ENCODE measurements around the gene URAD. TPM values are rescaled to one million over a fixed set of nuclear protein-coding genes. Genes with fewer than 3 reads are reported as not detected.
"Not testable (repeated sequence)": the region's sequence is repeated elsewhere in the genome, so short reads cannot be mapped to it uniquely, and the experiment has no call there.

URAD gene
- total RNA-seq, 2 donors from 2014 or later, result not detected

DNA sequence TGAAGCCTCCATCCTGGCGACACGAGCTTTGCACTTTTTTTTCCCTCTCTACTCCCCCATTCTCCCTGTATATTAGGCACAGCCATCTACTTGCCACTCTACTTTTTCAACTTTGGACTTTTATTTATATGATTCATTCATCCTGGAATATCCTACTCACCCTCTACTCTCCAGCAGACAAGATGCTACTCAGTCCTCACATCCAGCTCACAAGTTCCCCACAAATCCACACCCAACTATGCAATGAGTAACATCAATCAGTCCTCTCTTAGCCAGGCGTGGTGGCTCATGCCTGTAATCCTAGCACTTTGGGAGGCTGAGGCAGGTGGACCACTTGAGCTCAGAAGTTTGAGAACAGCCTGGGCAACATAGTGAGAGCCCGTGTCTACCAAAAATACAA is 23.9 kb upstream of the URAD start:
- no peak for DNase-seq
- no peak for ATAC-seq
- no peaks in the 10 kb centered on the region for H3K4me1 ChIP-seq
- H3K4me3 ChIP-seq, result no peak overlapping the region
- WGBS, 2 donors, result 63 to 82% methylated on average over 4 of the region's 4 CpGs
- H3K27me3 ChIP-seq, result no peaks in the 10 kb centered on the region
- TF ChIP-seq, protein P1, sequence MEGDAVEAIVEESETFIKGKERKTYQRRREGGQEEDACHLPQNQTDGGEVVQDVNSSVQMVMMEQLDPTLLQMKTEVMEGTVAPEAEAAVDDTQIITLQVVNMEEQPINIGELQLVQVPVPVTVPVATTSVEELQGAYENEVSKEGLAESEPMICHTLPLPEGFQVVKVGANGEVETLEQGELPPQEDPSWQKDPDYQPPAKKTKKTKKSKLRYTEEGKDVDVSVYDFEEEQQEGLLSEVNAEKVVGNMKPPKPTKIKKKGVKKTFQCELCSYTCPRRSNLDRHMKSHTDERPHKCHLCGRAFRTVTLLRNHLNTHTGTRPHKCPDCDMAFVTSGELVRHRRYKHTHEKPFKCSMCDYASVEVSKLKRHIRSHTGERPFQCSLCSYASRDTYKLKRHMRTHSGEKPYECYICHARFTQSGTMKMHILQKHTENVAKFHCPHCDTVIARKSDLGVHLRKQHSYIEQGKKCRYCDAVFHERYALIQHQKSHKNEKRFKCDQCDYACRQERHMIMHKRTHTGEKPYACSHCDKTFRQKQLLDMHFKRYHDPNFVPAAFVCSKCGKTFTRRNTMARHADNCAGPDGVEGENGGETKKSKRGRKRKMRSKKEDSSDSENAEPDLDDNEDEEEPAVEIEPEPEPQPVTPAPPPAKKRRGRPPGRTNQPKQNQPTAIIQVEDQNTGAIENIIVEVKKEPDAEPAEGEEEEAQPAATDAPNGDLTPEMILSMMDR (IDR thresholded peaks at IDR 0.05), result no peak
- TF ChIP-seq POLR2A (IDR thresholded peaks at IDR 0.05), result no peak
- H3K9me3 ChIP-seq, result no peaks in the 10 kb centered on the region
- H3K27ac ChIP-seq, result no peak overlapping the region
- intact Hi-C loops (cut with DNase I), result no loop called here
- H3K36me3 ChIP-seq (replicated peaks in 1 of 2; ENCODE audit: insufficient read depth in 1 of 2, low read depth in 2 of 2), result no peaks in the 10 kb centered on the region

DNA sequence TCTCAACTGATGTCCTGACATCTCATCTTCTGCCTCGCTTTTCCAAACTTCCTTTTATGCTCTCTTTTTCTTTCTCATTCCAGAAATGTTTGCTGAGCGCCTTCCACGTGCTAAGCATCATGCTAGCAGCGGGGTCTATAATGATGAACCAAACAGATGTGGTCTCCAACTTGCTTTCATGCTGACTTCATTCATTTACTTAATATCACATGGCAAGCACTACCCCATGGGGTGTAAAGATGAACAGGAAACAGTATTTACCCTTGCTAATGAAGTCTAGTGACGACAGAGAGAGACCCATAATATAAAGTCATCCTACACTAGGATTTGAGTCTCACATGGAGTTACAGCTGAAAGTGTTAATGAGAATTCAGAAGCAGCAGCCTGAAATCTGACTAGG is 21.6 kb upstream of the URAD start:
- intact Hi-C loops (cut with DNase I), result no loop called here
- no peak for ATAC-seq
- no peak overlapping the region for H3K4me3 ChIP-seq
- TF ChIP-seq, protein P1 (IDR thresholded peaks at IDR 0.05), result no peak
- no peak for TF ChIP-seq POLR2A (IDR thresholded peaks at IDR 0.05)
- no peaks in the 10 kb centered on the region for H3K36me3 ChIP-seq (replicated peaks in 1 of 2; ENCODE audit: insufficient read depth in 1 of 2, low read depth in 2 of 2)
- H3K27ac ChIP-seq, result no peak overlapping the region
- WGBS, 2 donors, result 66 to 73% methylated on average over 5 of the region's 5 CpGs
- no peaks in the 10 kb centered on the region for H3K4me1 ChIP-seq
- no peaks in the 10 kb centered on the region for H3K9me3 ChIP-seq
- no peaks in the 10 kb centered on the region for H3K27me3 ChIP-seq
- DNase-seq, result no peak

DNA sequence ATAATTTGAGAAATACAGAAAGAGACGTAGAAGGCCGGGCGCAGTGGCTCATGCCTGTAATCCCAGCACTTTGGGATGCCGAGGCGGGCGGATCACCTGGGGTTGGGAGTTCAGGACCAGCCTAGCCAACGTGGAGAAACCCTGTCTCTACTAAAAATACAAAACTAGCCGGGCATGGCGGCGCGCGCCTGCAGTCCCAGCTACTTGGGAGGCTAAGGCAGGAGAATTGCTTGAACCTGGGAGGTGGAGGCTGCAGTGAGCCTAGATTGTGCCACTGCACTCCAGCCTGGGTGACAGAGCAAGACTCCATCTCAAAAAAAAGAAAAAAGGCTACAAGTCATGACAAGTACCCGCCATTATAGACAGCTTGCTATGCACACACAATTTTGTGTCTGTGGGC is 16.5 kb upstream of the URAD start:
- H3K4me3 ChIP-seq; ATAC-seq; H3K27ac ChIP-seq; DNase-seq; H3K9me3 ChIP-seq; H3K4me1 ChIP-seq; H3K36me3 ChIP-seq (replicated peaks in 1 of 2; ENCODE audit: insufficient read depth in 1 of 2, low read depth in 2 of 2); intact Hi-C loops (cut with DNase I); H3K27me3 ChIP-seq: not testable (repeated sequence)
- 87 to 92% methylated on average over 13 of the region's 13 CpGs for WGBS, 2 donors

DNA sequence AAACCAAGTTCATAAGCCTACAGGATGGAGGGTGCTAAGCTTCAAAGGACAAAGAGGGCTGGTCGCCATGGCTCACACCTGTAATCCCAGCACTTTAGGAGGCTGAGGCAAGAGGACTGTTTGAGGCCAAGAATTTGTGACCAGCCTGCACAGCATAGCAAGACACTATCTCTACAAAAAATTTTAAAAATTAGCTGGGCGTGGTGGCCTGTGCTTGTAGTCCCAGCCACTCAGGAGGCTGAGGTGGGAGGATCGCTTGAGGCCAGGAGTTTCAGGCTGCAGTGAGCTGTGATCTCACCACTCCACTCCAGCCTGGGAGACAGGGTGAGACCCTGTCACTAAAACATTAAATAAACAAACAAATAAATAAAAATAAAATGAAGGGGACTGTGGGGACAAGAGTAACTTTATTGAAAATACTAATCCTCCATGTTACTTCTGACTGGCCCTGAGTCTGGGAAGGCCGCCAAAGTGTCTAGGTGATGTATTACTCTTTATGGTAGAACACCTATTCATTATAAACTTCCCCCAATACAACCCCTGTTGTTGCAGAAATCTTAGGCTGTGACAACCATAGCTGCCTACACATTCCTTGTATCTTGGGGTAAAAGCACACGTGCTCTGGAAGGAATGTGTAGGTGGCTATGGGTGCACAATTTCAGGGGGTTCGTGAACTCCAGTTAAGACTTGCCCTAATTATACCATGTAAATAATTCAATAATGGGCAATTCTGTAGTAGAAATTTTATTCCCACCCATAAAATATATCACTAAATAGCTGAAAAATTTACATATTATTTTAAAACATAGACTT is 14.6 kb upstream of the URAD start:
- WGBS, 2 donors, result 78 to 81% methylated on average over 6 of the region's 6 CpGs
- Histone ChIP-seq H3K27me3 (no peaks in the 10 kb centered on the region), H3K36me3 (replicated peaks in 1 of 2; ENCODE audit: insufficient read depth in 1 of 2, low read depth in 2 of 2) (no peaks in the 10 kb centered on the region), H3K4me3 (no peak overlapping the region), H3K27ac (no peak overlapping the region), H3K9me3 (no peaks in the 10 kb centered on the region), H3K4me1 (peaks cover 3% of the 10 kb centered on the region)
- DNase-seq (peak in 1 of 4 donors; percentile 38), ATAC-seq (no peak)
- intact Hi-C loops (cut with DNase I), result no loop called here
- no peak for TF ChIP-seq POLR2A (IDR thresholded peaks at IDR 0.05)
- TF ChIP-seq, protein P1 (IDR thresholded peaks at IDR 0.05), result no peak

DNA sequence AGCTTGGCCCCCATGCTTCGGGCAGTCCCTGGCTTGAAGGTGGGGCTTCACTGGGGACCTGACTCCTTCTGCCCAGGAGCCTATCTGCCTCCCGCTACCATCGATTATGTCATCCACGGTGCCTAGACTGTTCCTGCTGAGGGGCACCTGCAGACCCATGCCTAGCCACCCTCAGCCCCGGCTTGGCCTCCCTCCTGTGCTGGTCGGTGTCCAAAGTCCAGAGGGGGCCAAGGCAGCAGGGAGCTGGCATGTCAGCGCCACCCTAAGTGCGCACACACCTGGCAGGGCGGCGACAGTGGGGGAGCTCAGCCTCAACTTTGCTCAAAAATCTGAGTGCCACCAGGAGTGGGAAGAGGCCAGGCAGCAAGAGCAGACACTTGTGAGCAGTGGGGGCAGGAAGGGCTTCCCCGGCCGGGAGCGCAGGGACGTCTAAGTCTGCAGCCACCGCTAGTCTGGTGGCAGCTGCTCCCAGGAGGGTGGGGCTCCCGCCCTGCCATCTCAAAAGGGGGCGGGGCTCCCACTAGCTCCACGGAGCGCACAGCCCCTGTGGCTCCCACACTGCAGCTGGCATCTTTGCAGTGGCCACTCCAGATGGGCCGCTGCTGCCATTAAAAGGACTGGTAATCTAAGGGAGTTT is 13.5 kb upstream of the URAD start:
- Histone ChIP-seq H3K27ac (no peak overlapping the region), H3K27me3 (no peaks in the 10 kb centered on the region), H3K36me3 (replicated peaks in 1 of 2; ENCODE audit: insufficient read depth in 1 of 2, low read depth in 2 of 2) (no peaks in the 10 kb centered on the region), H3K4me1 (peaks cover 7% of the 10 kb centered on the region), H3K9me3 (no peaks in the 10 kb centered on the region), H3K4me3 (no peak overlapping the region)
- ATAC-seq, result no peak
- TF ChIP-seq POLR2A (IDR thresholded peaks at IDR 0.05), result no peak
- TF ChIP-seq, protein P1 (IDR thresholded peaks at IDR 0.05), result no peak
- intact Hi-C loops (cut with DNase I), result no loop called here
- 83 to 92% methylated on average over 4 to 18 of the region's 20 CpGs for WGBS, 2 donors
- no peak for DNase-seq

All from body of pancreas (tissue), 4 donors.